ENCODE measurements around the gene GRN.
A peak's percentile ranks its signal among the peaks of the same experiment; 100 is the strongest.

The GRN gene

DNA sequence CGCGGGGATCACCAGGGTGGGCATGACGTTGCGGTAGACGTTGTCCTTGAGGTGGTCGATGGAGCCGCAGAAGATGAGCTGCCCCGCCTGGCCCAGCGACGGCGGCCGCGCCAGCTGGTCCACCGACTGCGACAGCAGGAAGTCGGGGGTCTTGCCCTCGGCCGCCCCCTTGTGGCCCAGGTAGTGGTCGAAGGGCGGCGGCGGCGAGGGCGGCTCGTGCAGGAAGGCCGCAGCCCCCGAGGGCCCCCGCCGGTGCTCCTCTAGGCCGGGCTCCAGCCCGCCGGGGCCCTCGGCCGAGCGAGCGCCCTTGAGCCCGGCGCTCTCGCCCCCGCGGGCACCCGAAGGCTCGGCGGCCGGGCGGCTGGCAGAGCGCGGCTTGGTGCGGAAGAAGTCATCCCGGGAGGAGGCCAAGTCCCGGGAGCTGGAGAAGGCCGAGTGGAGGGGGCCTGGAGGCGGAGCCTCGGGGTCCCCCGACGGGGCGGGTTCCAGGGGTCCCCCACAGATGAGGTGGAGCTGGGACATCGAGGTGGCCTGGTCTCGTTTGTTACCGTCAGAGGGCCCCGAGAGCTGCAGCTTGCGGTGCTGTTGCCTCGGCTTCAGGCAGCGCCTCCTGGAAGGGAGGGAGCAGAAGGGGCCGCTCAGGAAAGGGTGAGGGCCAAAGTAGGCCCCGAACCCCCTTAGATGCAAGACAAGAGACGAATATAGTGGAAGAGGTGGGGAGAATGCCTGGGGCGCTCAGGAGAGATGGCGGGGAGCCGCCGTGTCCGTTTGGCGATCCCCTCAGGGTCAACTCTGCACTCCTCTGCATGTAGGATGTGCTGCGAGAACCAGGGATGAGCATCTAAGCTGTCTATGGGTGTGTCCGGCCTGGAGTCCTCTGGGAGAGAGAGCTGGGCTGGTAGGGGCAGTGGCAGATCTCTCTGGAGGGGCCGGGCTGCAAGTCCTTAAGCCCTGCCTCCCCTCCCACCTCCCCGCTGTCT lies 9.8 kb downstream of the GRN start:
- no CpG with 5 or more reads among the region's 77 CpGs for WGBS (ENCODE audit: extremely low coverage, insufficient coverage, insufficient read length)

DNA sequence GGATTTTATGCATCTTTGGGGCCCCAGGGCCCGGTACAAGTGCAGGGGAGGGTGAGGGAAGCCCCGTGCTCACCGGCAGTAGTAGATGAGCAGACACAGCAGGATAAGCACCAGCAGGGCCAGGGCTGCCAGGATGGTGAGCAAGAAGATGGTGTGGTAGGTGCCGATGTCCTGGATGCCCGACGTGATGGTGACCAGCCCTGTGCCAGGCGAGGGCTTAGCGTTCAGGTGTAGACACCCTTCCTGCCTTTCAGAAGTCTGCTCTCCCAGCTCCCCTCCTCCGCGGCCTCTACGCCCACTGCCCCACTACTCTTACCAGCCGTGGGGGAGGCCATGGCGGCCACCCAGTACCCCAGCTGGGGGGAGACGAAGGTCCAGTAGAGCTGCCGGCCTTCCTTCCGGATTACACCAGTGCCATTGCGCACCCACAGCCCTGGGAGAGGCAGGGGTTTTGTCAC lies 10.6 kb downstream of the GRN start:
- H3K23ac ChIP-seq (ENCODE audit: low read length), result no peak overlapping the region
- no peak overlapping the region for H4K91ac ChIP-seq (ENCODE audit: low read depth, low read length)
- no peak overlapping the region for H3K9ac ChIP-seq (ENCODE audit: low read length)
- H2BK120ac ChIP-seq (ENCODE audit: insufficient read depth, low read length, poor library complexity), result no peak overlapping the region
- no peak overlapping the region for H3K18ac ChIP-seq (ENCODE audit: low read length)
- H3K27ac ChIP-seq (ENCODE audit: low read depth, low read length), result no peak overlapping the region
- peaks cover 27 to 33% of the 10 kb centered on the region in 2 experiments for H3K36me3 ChIP-seq (ENCODE audit: control insufficient read depth in 1 of 2, insufficient read depth in 2 of 2, low read length in 2 of 2)
- no CpG with 5 or more reads among the region's 17 CpGs for WGBS (ENCODE audit: extremely low coverage, insufficient coverage, insufficient read length)
- DNase-seq, result no peak
- H4K8ac ChIP-seq (ENCODE audit: low read depth, low read length), result no peak overlapping the region
- H3K79me2 ChIP-seq (ENCODE audit: control insufficient read depth, insufficient read depth, low read length, poor library complexity), result no peaks in the 10 kb centered on the region
- no peak overlapping the region for H3K14ac ChIP-seq (ENCODE audit: low read length)
- no peak overlapping the region for H2AK5ac ChIP-seq (ENCODE audit: low read length)
- H4K12ac ChIP-seq (ENCODE audit: low read depth, low read length), result no peak overlapping the region
- no peaks in the 10 kb centered on the region for H3K9me3 ChIP-seq (ENCODE audit: insufficient read depth, low read depth, low read length)
- H3K4me2 ChIP-seq (ENCODE audit: low read length), result no peak overlapping the region
- H3K4me1 ChIP-seq (ENCODE audit: control insufficient read depth in 1 of 2, insufficient read depth in 2 of 2, low read length in 2 of 2), result peaks cover 0 to 5% of the 10 kb centered on the region in 2 experiments
- no peak overlapping the region for H3K4ac ChIP-seq (ENCODE audit: low read depth, low read length)
- no peak overlapping the region for H2AFZ ChIP-seq (ENCODE audit: insufficient read depth, low read length, poor library complexity)
- H3K4me3 ChIP-seq (ENCODE audit: low read depth, low read length), result no peak overlapping the region
- no peak overlapping the region for H2BK12ac ChIP-seq (ENCODE audit: low read length)
- H3K27me3 ChIP-seq (ENCODE audit: insufficient read depth, low read length), result no peaks in the 10 kb centered on the region
- H3K79me1 ChIP-seq (ENCODE audit: low read length), result no peaks in the 10 kb centered on the region
- H2BK5ac ChIP-seq (ENCODE audit: low read depth, low read length, poor library complexity), result no peak overlapping the region

More for the DNA sequence above, 9.8 kb downstream of the GRN start:
- H3K4me1 ChIP-seq (ENCODE audit: control insufficient read depth in 1 of 2, insufficient read depth in 2 of 2, low read length in 2 of 2), result peaks cover 0 to 5% of the 10 kb centered on the region in 2 experiments
- no peaks in the 10 kb centered on the region for H3K27me3 ChIP-seq (ENCODE audit: insufficient read depth, low read length)
- H3K4me2 ChIP-seq (ENCODE audit: low read length), result peak overlapping the region; percentile 90
- no peak overlapping the region for H3K23ac ChIP-seq (ENCODE audit: low read length)
- no peak overlapping the region for H2BK12ac ChIP-seq (ENCODE audit: low read length)
- peak overlapping the region; percentile 58 for H4K8ac ChIP-seq (ENCODE audit: low read depth, low read length)
- no peak overlapping the region for H3K14ac ChIP-seq (ENCODE audit: low read length)
- H2BK120ac ChIP-seq (ENCODE audit: insufficient read depth, low read length, poor library complexity), result no peak overlapping the region
- H3K4me3 ChIP-seq (ENCODE audit: low read depth, low read length), result peak overlapping the region; percentile 64
- H3K79me2 ChIP-seq (ENCODE audit: control insufficient read depth, insufficient read depth, low read length, poor library complexity), result no peaks in the 10 kb centered on the region
- no peaks in the 10 kb centered on the region for H3K79me1 ChIP-seq (ENCODE audit: low read length)
- H3K36me3 ChIP-seq (ENCODE audit: control insufficient read depth in 1 of 2, insufficient read depth in 2 of 2, low read length in 2 of 2), result peaks cover 31 to 37% of the 10 kb centered on the region in 2 experiments
- no peak overlapping the region for H2AK5ac ChIP-seq (ENCODE audit: low read length)
- H3K18ac ChIP-seq (ENCODE audit: low read length), result no peak overlapping the region
- H3K4ac ChIP-seq (ENCODE audit: low read depth, low read length), result no peak overlapping the region
- peak overlapping the region; percentile 57 for H4K12ac ChIP-seq (ENCODE audit: low read depth, low read length)
- H2BK5ac ChIP-seq (ENCODE audit: low read depth, low read length, poor library complexity), result no peak overlapping the region
- no peak overlapping the region for H3K9ac ChIP-seq (ENCODE audit: low read length)
- no peaks in the 10 kb centered on the region for H3K9me3 ChIP-seq (ENCODE audit: insufficient read depth, low read depth, low read length)
- peak overlapping the region; percentile 56 for H2AFZ ChIP-seq (ENCODE audit: insufficient read depth, low read length, poor library complexity)
- no peak overlapping the region for H3K27ac ChIP-seq (ENCODE audit: low read depth, low read length)
- peak; percentile 30 to 58 for DNase-seq
- peak overlapping the region; percentile 78 for H4K91ac ChIP-seq (ENCODE audit: low read depth, low read length)

DNA sequence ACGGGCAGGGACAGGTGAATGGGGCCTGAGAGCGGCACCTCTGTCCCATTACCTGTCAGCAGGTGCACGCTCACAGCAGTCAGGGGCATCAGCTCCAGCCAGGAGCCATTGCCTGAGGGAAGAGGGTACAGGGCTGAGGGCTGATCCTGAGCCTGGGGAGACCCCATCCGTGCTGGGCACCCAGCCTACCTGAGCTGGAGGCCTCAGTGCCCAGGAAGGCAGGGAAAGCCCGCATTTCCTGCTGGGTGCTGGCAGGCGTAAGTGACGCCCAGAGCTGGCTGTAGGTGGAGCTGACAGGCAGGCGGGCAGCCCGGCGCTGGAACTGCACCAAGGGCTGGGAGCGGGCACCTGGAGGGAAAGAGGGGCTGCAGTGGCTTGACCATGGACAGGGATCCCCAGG lies 11.1 kb downstream of the GRN start:
- Histone ChIP-seq H4K91ac (ENCODE audit: low read depth, low read length) (no peak overlapping the region), H3K36me3 (ENCODE audit: control insufficient read depth in 1 of 2, insufficient read depth in 2 of 2, low read length in 2 of 2) (peaks cover 22 to 28% of the 10 kb centered on the region in 2 experiments), H2BK5ac (ENCODE audit: low read depth, low read length, poor library complexity) (no peak overlapping the region), H4K8ac (ENCODE audit: low read depth, low read length) (no peak overlapping the region), H3K79me2 (ENCODE audit: control insufficient read depth, insufficient read depth, low read length, poor library complexity) (no peaks in the 10 kb centered on the region), H3K4me2 (ENCODE audit: low read length) (no peak overlapping the region), H2AK5ac (ENCODE audit: low read length) (no peak overlapping the region), H3K18ac (ENCODE audit: low read length) (no peak overlapping the region), H3K4me3 (ENCODE audit: low read depth, low read length) (no peak overlapping the region), H3K14ac (ENCODE audit: low read length) (no peak overlapping the region), H3K27ac (ENCODE audit: low read depth, low read length) (no peak overlapping the region), H3K23ac (ENCODE audit: low read length) (no peak overlapping the region), H2BK120ac (ENCODE audit: insufficient read depth, low read length, poor library complexity) (no peak overlapping the region), H3K9me3 (ENCODE audit: insufficient read depth, low read depth, low read length) (no peaks in the 10 kb centered on the region), H3K4me1 (ENCODE audit: control insufficient read depth in 1 of 2, insufficient read depth in 2 of 2, low read length in 2 of 2) (peaks cover 0 to 10% of the 10 kb centered on the region in 2 experiments), H2AFZ (ENCODE audit: insufficient read depth, low read length, poor library complexity) (no peak overlapping the region), H4K12ac (ENCODE audit: low read depth, low read length) (no peak overlapping the region), H3K27me3 (ENCODE audit: insufficient read depth, low read length) (no peaks in the 10 kb centered on the region), H3K79me1 (ENCODE audit: low read length) (no peaks in the 10 kb centered on the region), H3K9ac (ENCODE audit: low read length) (no peak overlapping the region), H3K4ac (ENCODE audit: low read depth, low read length) (no peak overlapping the region), H2BK12ac (ENCODE audit: low read length) (no peak overlapping the region)
- no peak for DNase-seq
- WGBS (ENCODE audit: extremely low coverage, insufficient coverage, insufficient read length), result no CpG with 5 or more reads among the region's 11 CpGs

DNA sequence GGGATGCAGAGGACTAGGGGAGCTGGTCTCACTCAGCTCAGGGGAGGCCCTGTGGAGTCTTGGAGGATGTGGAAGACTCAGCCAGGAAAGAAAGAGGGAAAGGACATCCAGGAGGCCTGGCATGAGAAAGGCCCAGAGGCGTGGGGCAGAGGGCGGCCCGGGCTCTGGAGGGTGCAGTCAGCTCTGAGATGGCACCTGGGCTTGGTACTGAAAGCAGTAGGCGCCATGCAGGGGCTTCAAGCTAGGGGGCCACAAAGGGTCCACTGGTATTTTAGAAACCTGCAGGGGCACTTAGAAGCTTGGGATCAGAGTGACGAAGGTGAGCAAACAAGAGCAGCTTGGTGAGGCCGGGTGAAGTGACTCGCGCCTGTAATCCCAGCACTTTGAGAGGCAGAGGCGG lies 13.0 kb downstream of the GRN start:
- H4K12ac ChIP-seq (ENCODE audit: low read depth, low read length), result no peak overlapping the region
- H3K27ac ChIP-seq (ENCODE audit: low read depth, low read length), result no peak overlapping the region
- no peak overlapping the region for H2AK5ac ChIP-seq (ENCODE audit: low read length)
- no peak overlapping the region for H3K18ac ChIP-seq (ENCODE audit: low read length)
- H3K23ac ChIP-seq (ENCODE audit: low read length), result no peak overlapping the region
- H3K4me2 ChIP-seq (ENCODE audit: low read length), result no peak overlapping the region
- H2BK5ac ChIP-seq (ENCODE audit: low read depth, low read length, poor library complexity), result no peak overlapping the region
- H2AFZ ChIP-seq (ENCODE audit: insufficient read depth, low read length, poor library complexity), result no peak overlapping the region
- no peak overlapping the region for H4K8ac ChIP-seq (ENCODE audit: low read depth, low read length)
- H2BK120ac ChIP-seq (ENCODE audit: insufficient read depth, low read length, poor library complexity), result no peak overlapping the region
- H3K9ac ChIP-seq (ENCODE audit: low read length), result no peak overlapping the region
- H3K4me1 ChIP-seq (ENCODE audit: control insufficient read depth in 1 of 2, insufficient read depth in 2 of 2, low read length in 2 of 2), result peaks cover 2 to 13% of the 10 kb centered on the region in 2 experiments
- no peak overlapping the region for H4K91ac ChIP-seq (ENCODE audit: low read depth, low read length)
- H3K79me1 ChIP-seq (ENCODE audit: low read length), result peaks cover 1% of the 10 kb centered on the region
- no peak overlapping the region for H3K4ac ChIP-seq (ENCODE audit: low read depth, low read length)
- no peak overlapping the region for H2BK12ac ChIP-seq (ENCODE audit: low read length)
- peaks cover 6 to 9% of the 10 kb centered on the region in 2 experiments for H3K36me3 ChIP-seq (ENCODE audit: control insufficient read depth in 1 of 2, insufficient read depth in 2 of 2, low read length in 2 of 2)
- no peaks in the 10 kb centered on the region for H3K9me3 ChIP-seq (ENCODE audit: insufficient read depth, low read depth, low read length)
- no peak overlapping the region for H3K4me3 ChIP-seq (ENCODE audit: low read depth, low read length)
- peaks cover 1% of the 10 kb centered on the region for H3K79me2 ChIP-seq (ENCODE audit: control insufficient read depth, insufficient read depth, low read length, poor library complexity)
- no CpG with 5 or more reads among the region's 9 CpGs for WGBS (ENCODE audit: extremely low coverage, insufficient coverage, insufficient read length)
- no peak overlapping the region for H3K14ac ChIP-seq (ENCODE audit: low read length)
- DNase-seq, result no peak
- no peaks in the 10 kb centered on the region for H3K27me3 ChIP-seq (ENCODE audit: insufficient read depth, low read length)
